HG03558 (cell line): Measurements from ENCODE around the gene PDS5A.
"Not testable (repeated sequence)": the region's sequence is repeated elsewhere in the genome, so short reads cannot be mapped to it uniquely, and the experiment has no call there.

Experiments
- ATAC-seq: cut with Tn5 transposase; IDR thresholded peaks from one replicate; pipeline ENCODE4 v1.9.1; 2021; ENCODE audit warnings: moderate number of reproducible peaks; ENCODE audit not compliant: unreplicated experiment; ENCODE audit errors: extremely low read depth

PDS5A gene

GRCh38 chr4:39977489-39978377, at the start of gene PDS5A:
Gene PDS5A, minus strand, starts transcription at chr4:39977911. Its CDS starts 1,334 bp downstream, at chr4:39976577.
- peak; percentile 58 for ATAC-seq

- ATAC-seq = not testable (repeated sequence)
Measured at GRCh38 chr4:40024049-40024448, 46.3 kb upstream of the PDS5A start.

- ATAC-seq = not testable (repeated sequence)
Measured at GRCh38 chr4:40021116-40021515, 43.4 kb upstream of the PDS5A start.

- ATAC-seq = no peak
Measured at GRCh38 chr4:40020221-40020620, 42.5 kb upstream of the PDS5A start.

GRCh38 chr4:40016007-40016406, 38.3 kb upstream of the PDS5A start:
- ATAC-seq = no peak

- ATAC-seq = no peak
Measured at GRCh38 chr4:40003986-40004385, 26.3 kb upstream of the PDS5A start.

- no peak for ATAC-seq
Measured at GRCh38 chr4:40000711-40001110, 23.0 kb upstream of the PDS5A start.

- no peak for ATAC-seq
Measured at GRCh38 chr4:39998659-39999345, 21.1 kb upstream of the PDS5A start.

GRCh38 chr4:39996811-39997210, 19.1 kb upstream of the PDS5A start:
- ATAC-seq = no peak

- no peak for ATAC-seq
Measured at GRCh38 chr4:39994406-39994805, 16.7 kb upstream of the PDS5A start.

GRCh38 chr4:39989381-39989780, 11.7 kb upstream of the PDS5A start:
- ATAC-seq = not testable (repeated sequence)

- no peak for ATAC-seq
Measured at GRCh38 chr4:39987485-39987884, 9.8 kb upstream of the PDS5A start.

- ATAC-seq = no peak
Measured at GRCh38 chr4:39978904-39979303, 1.2 kb upstream of the PDS5A start.

GRCh38 chr4:39978378-39978775, 666 bp upstream of the PDS5A start:
- ATAC-seq = no peak

GRCh38 chr4:39976945-39977488, 694 bp downstream of the PDS5A start:
- no peak for ATAC-seq

- ATAC-seq = no peak
Measured at GRCh38 chr4:39976141-39976944, 1.4 kb downstream of the PDS5A start.

GRCh38 chr4:39975488-39976089, 2.1 kb downstream of the PDS5A start:
- no peak for ATAC-seq

- ATAC-seq = not testable (repeated sequence)
Measured at GRCh38 chr4:39973052-39973451, 4.7 kb downstream of the PDS5A start.

GRCh38 chr4:39970671-39971640, 6.8 kb downstream of the PDS5A start:
- ATAC-seq = no peak
